HepG2 (cell line): ENCODE measurements around the gene LDB3. TPM values are rescaled to one million over a fixed set of nuclear protein-coding genes. Genes with fewer than 3 reads are reported as not detected.

Source experiments
- ATAC-seq: fragments of 200-7000 bp; cut with Tn5 transposase; 3 replicates; pipeline ENCODE4 v1.9.1; 2020; ENCODE audit warnings: mild to moderate bottlenecking, moderate library complexity
- BruUV-seq: library from RNA; stranded (reverse); fragments of 400-500 nt; replicated peaks from 2 replicates; lab custom pipeline; 2021; lab: Mats Ljungman, UMichigan
- CTCF ChIA-PET: fragments of 300-600 bp; formaldehyde crosslinking; extraction: SDS; loops from one replicate; lab custom pipeline; 2021; ENCODE audit warnings: low total read pairs, inconsistent platforms, low intra/inter-chr PET ratio; lab: Yijun Ruan, JAX
- POLR2A ChIA-PET: fragments of 350-600 bp; sonication (Branson Sonifier 250); formaldehyde crosslinking; loops from one replicate; lab custom pipeline; 2020; ENCODE audit warnings: antibody characterized with exemption, inconsistent platforms; lab: Yijun Ruan, JAX
- DNase-seq: peaks from one replicate; pipeline ENCODE4 v3.0.0-alpha.2; 2015; ENCODE audit warnings: low spot score
- FAIRE-seq: peaks from 3 replicates; lab custom pipeline; 2011; peaks lifted over from hg19 to GRCh38; lab: Jason Lieb, UNC
- H2AFZ ChIP-seq: one replicate; pipeline ENCODE4 v1.6.1; 2011; ENCODE audit warnings: low read length, inconsistent platforms
- H3K27ac ChIP-seq: fragments of 300-600 bp; 3 replicates; pipeline ENCODE4 v1.8.0; 2011; ENCODE audit warnings: mixed run types, mild to moderate bottlenecking, mixed read lengths, low read length, inconsistent platforms; ENCODE audit not compliant: insufficient read depth; ENCODE audit errors: extremely low read length
- H3K27me3 ChIP-seq, 2 experiments: fragments of 200-600 bp in 1 of 2; 2 replicates in 1 of 2; 3 replicates in 1 of 2; pipeline versions ENCODE4 v1.6.0 to v1.8.0; 2011; ENCODE audit warnings: low read length in 2 of 2, mild to moderate bottlenecking in 2 of 2, moderate library complexity in 2 of 2, inconsistent platforms in 1 of 2; ENCODE audit not compliant: insufficient read depth in 2 of 2, control insufficient read depth in 1 of 2
- H3K36me3 ChIP-seq, 2 experiments: fragments of 200-600 bp in 1 of 2; replicated peaks in 1 of 2; 2 replicates in 1 of 2; 3 replicates in 1 of 2; pipeline versions ENCODE4 v1.5.1 to v1.8.0; 2011; ENCODE audit warnings: low read length in 2 of 2, inconsistent platforms in 1 of 2; ENCODE audit not compliant: insufficient read depth in 2 of 2, control insufficient read depth in 1 of 2
- H3K4me1 ChIP-seq: 2 replicates; pipeline ENCODE4 v1.5.1; 2012; ENCODE audit warnings: low read length, inconsistent platforms; ENCODE audit not compliant: insufficient read depth
- H3K4me2 ChIP-seq: 2 replicates; pipeline ENCODE4 v1.6.0; 2011; ENCODE audit warnings: low read depth, low read length, inconsistent platforms
- H3K4me3 ChIP-seq, 3 experiments: fragments of 200-600 bp in 1 of 3; sonication (generic), shearing (Covaris generic) in 1 of 3; replicated peaks in 1 of 3; 2 replicates each; pipeline ENCODE4 v1.5.1; 2011 to 2016; ENCODE audit warnings: low read length in 3 of 3, inconsistent platforms in 2 of 3, low read depth in 2 of 3, mild to moderate bottlenecking in 2 of 3, control low read depth in 1 of 3, mixed read lengths in 1 of 3; ENCODE audit not compliant: insufficient read depth in 1 of 3
- H3K79me2 ChIP-seq: one replicate; pipeline ENCODE4 v1.6.1; 2011; ENCODE audit warnings: low read length, inconsistent platforms; ENCODE audit not compliant: insufficient read depth
- H3K9ac ChIP-seq: 2 replicates; pipeline ENCODE4 v1.6.0; 2011; ENCODE audit warnings: mild to moderate bottlenecking, low read depth, low read length, inconsistent platforms; ENCODE audit not compliant: insufficient read depth
- H3K9me3 ChIP-seq: 2 replicates; pipeline ENCODE4 v1.5.1; 2012; ENCODE audit warnings: mild to moderate bottlenecking, low read length
- H4K20me1 ChIP-seq: 2 replicates; pipeline ENCODE4 v1.6.0; 2011; ENCODE audit warnings: inconsistent platforms, mild to moderate bottlenecking, low read length, moderate library complexity; ENCODE audit not compliant: insufficient read depth
- BHLHE40 ChIP-seq: IDR thresholded peaks from 2 replicates; pipeline ENCODE4 v1.6.1; 2011; ENCODE audit warnings: low read length, improper control_type of control experiment
- CCAR2 ChIP-seq: fragments of 200-400 bp; formaldehyde crosslinking; optimal IDR thresholded peaks from 2 replicates; pipeline ENCODE3; 2018; ENCODE audit warnings: low read depth, mild to moderate bottlenecking, low read length, moderate library complexity
- EHMT2 ChIP-seq: fragments of 200-600 bp; sonication (generic); IDR thresholded peaks from 2 replicates; pipeline ENCODE4 v1.7.0; 2017; ENCODE audit warnings: antibody characterized with exemption, low read depth, low read length, borderline replicate concordance
- IKZF4 ChIP-seq: sonication (generic); formaldehyde crosslinking; IDR thresholded peaks from 2 replicates; pipeline ENCODE4 v1.5.1; 2020; ENCODE audit warnings: borderline replicate concordance, mild to moderate bottlenecking, low read depth, missing genetic modification reagents; ENCODE audit errors: not compliant biosample characterization
- IRX3 ChIP-seq: sonication (generic); formaldehyde crosslinking; IDR thresholded peaks from 2 replicates; pipeline ENCODE4 v1.8.1; 2023; ENCODE audit warnings: mild to moderate bottlenecking, low read depth, missing genetic modification reagents, borderline replicate concordance
- KAT8 ChIP-seq: IDR thresholded peaks from 2 replicates; pipeline ENCODE4 v1.6.1; 2016; ENCODE audit warnings: missing genetic modification reagents, missing compliant biosample characterization
- NPAS2 ChIP-seq: sonication (generic); formaldehyde crosslinking; IDR thresholded peaks from 2 replicates; pipeline ENCODE4 v1.8.0; 2022; ENCODE audit warnings: mild to moderate bottlenecking, missing genetic modification reagents, borderline replicate concordance
- REL ChIP-seq: sonication (generic); formaldehyde crosslinking; conservative IDR thresholded peaks from 2 replicates; pipeline ENCODE4 v1.8.0; 2022; ENCODE audit warnings: mild to moderate bottlenecking, missing genetic modification reagents, moderate library complexity
- RFX5 ChIP-seq: IDR thresholded peaks from 2 replicates; pipeline ENCODE4 v1.6.1; 2011; ENCODE audit warnings: low read depth, low read length, improper control_type of control experiment
- SMARCE1 ChIP-seq: fragments of 450-650 bp; IDR thresholded peaks from 2 replicates; pipeline ENCODE4 v1.6.1; 2017; ENCODE audit warnings: borderline replicate concordance
- ZNF101 ChIP-seq: sonication (generic); formaldehyde crosslinking; IDR thresholded peaks from 2 replicates; pipeline ENCODE4 v1.4.0; 2020; ENCODE audit warnings: mild to moderate bottlenecking, low read depth, missing genetic modification reagents, borderline replicate concordance
- ZNF367 ChIP-seq: sonication (generic); formaldehyde crosslinking; IDR thresholded peaks from 2 replicates; pipeline ENCODE4 v1.4.0; 2020; ENCODE audit warnings: missing genetic modification reagents, borderline replicate concordance
- ZNF713 ChIP-seq: sonication (generic); formaldehyde crosslinking; IDR thresholded peaks from 2 replicates; pipeline ENCODE4 v1.4.0; 2020; ENCODE audit warnings: mild to moderate bottlenecking, missing genetic modification reagents
- WGBS: methylation state at CpG from one replicate; pipeline ENCODE4 v1.1.6; 2017; ENCODE audit warnings: low lambda C conversion rate; 5-methylcytosine and 5-hydroxymethylcytosine counted together
- in situ Hi-C: cut with HindIII; loops from 2 replicates; pipeline ENCODE4 v1.10.0; 2017; ENCODE audit warnings: low pct_unique_long_range_greater_than_20kb; ENCODE audit not compliant: extremely low pct_ligation_motif_present
- intact Hi-C: fragments of 100-400 bp; cut with micrococcal nuclease; formaldehyde crosslinking; loops from one replicate; pipeline ENCODE4 v1.10.0; 2022; ENCODE audit not compliant: unreplicated experiment
- polyA plus RNA-seq, 8 experiments: library from polyadenylated mRNA; depleted of rRNA in 3 of 8; stranded (reverse) in 7 of 8; unstranded in 1 of 8; fragments of >200 nt; fragmentation: Illumina TruSeq in 4 of 8; extraction: Trizol in 4 of 8; gene quantifications; 2 replicates each; pipeline versions ENCODE4 v1.2.1 to v1.2.3, GENCODE V29; 2011 to 2016; ENCODE audit warnings: low read depth in 4 of 8, missing spikeins in 1 of 8, mixed read lengths in 1 of 8; ENCODE audit not compliant: insufficient read depth in 1 of 8
- total RNA-seq, 5 experiments: library from RNA; depleted of rRNA; stranded (reverse); fragments of >200 nt; fragmentation: Illumina TruSeq; extraction: Trizol; gene quantifications; 2 replicates each; pipeline ENCODE4 v1.2.3, GENCODE V29; 2016; ENCODE audit warnings: low read depth in 1 of 5
- TF ChIP-seq, protein P1 (sequence below): sonication (generic); formaldehyde crosslinking; IDR thresholded peaks from 2 replicates; pipeline ENCODE4 v1.4.0; 2020; ENCODE audit warnings: missing genetic modification reagents, low read depth, mild to moderate bottlenecking, borderline replicate concordance
- TF ChIP-seq, protein P2 (sequence below): sonication (generic); formaldehyde crosslinking; IDR thresholded peaks from 2 replicates; pipeline ENCODE4 v1.4.0; 2020; ENCODE audit warnings: missing genetic modification reagents
- TF ChIP-seq, protein P3 (sequence below): sonication (generic); formaldehyde crosslinking; IDR thresholded peaks from 2 replicates; pipeline ENCODE4 v1.4.0; 2020; ENCODE audit warnings: missing genetic modification reagents, mild to moderate bottlenecking, borderline replicate concordance
- TF ChIP-seq, protein P4 (sequence below): sonication (generic); formaldehyde crosslinking; IDR thresholded peaks from 2 replicates; pipeline ENCODE4 v1.4.0; 2020; ENCODE audit warnings: missing genetic modification reagents

LDB3 gene
- total and polyA plus RNA-seq, 2 of the 13 experiments (the other 11 are each of a cell fraction or from before 2014, with no cell fraction given), result not detected

DNA sequence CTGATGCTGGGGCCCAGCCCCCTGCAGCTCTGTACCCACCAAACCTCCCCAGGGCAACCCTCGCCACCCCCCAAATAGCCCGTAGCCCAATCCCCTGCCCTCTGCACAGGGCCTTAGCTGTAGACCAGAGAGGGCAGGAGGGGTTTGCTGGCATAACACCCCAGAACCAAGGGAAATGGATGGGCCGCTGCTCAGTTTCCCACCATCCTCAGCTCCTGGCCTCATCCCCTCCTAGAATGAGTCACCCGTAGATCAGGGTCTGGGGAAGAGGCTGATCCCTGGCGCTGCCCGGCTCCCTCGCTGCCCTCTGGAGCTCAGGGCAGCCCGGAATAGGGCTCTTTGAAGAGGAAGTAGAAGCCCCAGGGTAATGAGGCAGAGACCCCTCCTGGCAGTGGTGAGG is 31.2 kb downstream of the LDB3 start (continued):
- TF ChIP-seq, protein P1, sequence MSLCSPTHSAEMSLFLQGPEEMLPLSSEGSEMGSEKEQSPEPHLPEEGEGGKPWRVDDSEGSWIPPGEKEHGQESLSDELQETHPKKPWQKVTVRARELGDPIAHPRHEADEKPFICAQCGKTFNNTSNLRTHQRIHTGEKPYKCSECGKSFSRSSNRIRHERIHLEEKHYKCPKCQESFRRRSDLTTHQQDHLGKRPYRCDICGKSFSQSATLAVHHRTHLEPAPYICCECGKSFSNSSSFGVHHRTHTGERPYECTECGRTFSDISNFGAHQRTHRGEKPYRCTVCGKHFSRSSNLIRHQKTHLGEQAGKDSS (CRISPR knock-in tag), result no peak

DNA sequence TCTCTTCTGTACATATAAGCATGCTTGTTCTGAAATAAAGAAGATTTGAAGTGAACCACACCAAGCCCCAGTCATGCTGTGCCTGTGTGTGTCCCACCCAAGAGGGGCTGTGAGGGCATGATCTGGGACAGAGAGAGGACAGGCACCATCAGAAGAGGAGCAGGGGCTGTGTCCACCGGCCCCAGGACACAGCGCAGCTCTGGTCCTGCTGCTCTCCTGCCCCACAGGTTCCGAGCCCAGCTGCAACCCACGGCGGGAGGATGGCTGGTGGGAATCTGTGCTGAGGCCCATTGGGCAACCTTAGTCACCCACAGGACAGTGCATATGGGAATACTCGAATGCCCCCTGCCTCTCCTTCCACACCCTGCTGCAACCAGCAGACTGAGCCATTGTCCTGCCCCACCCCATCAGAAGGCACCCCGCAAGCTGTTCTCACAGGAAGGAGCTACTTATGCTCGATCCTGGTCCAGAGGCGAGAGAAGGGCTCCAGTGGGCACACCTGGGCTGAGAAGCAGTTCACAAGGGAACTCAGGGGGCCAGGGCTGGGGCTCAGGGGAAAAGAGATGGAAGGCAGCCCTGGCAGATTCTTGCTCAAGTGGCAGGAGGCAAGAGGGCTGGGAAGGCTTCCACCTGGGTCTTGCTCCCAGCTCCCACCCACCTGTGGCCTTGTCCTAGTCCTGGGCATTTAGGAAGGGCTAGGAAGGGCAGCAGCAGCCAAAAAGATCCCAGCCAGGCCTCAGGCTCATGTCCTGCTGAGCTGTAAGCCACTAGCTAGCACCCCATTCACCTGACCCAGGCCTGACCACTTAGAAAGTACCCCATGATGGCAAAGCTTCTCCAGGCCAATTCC is 31.9 kb downstream of the LDB3 start:
- FAIRE-seq (no peak), DNase-seq (no peak), ATAC-seq (no peak)
- no peaks in the 10 kb centered on the region for H3K9me3 ChIP-seq
- no peaks in the 10 kb centered on the region for H3K36me3 ChIP-seq
- H3K79me2 ChIP-seq, result no peaks in the 10 kb centered on the region
- H3K4me2 ChIP-seq, result no peak overlapping the region
- BruUV-seq, result no TSS peak
- intact Hi-C loops (no loop called here), in situ Hi-C loops (loop anchor here (5.0 kb wide), 1 partner anchor 202 kb away; no protein-coding TSS in a partner anchor)
- H2AFZ ChIP-seq, result no peak overlapping the region
- WGBS, result 61% methylated on average over 3 of the region's 9 CpGs
- peaks cover 4 to 32% of the 10 kb centered on the region in 2 experiments; a peak in 3 of 5 replicates for H3K27me3 ChIP-seq
- H3K9ac ChIP-seq, result no peak overlapping the region
- H4K20me1 ChIP-seq, result no peaks in the 10 kb centered on the region
- POLR2A ChIA-PET, result no interaction called here
- CTCF ChIA-PET, result no interaction called here
- no peaks in the 10 kb centered on the region for H3K4me1 ChIP-seq
- no peak overlapping the region for H3K4me3 ChIP-seq
- H3K27ac ChIP-seq, result no peak overlapping the region
- TF ChIP-seq EHMT2 (no peak), KAT8 (CRISPR knock-in tag) (no peak), NPAS2 (CRISPR knock-in tag) (no peak), ZNF713 (CRISPR knock-in tag) (no peak), ZNF101 (CRISPR knock-in tag) (no peak), IRX3 (CRISPR knock-in tag) (no peak), RFX5 (no peak), IKZF4 (no peak), REL (CRISPR knock-in tag) (no peak), BHLHE40 (no peak), ZNF367 (CRISPR knock-in tag) (no peak), SMARCE1 (no peak), CCAR2 (no peak)
- TF ChIP-seq, protein P2, sequence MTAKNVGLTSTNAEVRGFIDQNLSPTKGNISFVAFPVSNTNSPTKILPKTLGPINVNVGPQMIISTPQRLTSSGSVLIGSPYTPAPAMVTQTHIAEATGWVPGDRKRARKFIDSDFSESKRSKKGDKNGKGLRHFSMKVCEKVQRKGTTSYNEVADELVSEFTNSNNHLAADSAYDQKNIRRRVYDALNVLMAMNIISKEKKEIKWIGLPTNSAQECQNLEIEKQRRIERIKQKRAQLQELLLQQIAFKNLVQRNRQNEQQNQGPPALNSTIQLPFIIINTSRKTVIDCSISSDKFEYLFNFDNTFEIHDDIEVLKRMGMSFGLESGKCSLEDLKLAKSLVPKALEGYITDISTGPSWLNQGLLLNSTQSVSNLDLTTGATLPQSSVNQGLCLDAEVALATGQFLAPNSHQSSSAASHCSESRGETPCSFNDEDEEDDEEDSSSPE (CRISPR knock-in tag), result no peak
- TF ChIP-seq, protein P3, sequence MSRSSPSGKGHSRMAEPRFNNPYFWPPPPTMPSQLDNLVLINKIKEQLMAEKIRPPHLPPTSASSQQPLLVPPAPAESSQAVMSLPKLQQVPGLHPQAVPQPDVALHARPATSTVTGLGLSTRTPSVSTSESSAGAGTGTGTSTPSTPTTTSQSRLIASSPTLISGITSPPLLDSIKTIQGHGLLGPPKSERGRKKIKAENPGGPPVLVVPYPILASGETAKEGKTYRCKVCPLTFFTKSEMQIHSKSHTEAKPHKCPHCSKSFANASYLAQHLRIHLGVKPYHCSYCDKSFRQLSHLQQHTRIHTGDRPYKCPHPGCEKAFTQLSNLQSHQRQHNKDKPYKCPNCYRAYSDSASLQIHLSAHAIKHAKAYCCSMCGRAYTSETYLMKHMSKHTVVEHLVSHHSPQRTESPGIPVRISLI (CRISPR knock-in tag), result no peak
- TF ChIP-seq, protein P4, sequence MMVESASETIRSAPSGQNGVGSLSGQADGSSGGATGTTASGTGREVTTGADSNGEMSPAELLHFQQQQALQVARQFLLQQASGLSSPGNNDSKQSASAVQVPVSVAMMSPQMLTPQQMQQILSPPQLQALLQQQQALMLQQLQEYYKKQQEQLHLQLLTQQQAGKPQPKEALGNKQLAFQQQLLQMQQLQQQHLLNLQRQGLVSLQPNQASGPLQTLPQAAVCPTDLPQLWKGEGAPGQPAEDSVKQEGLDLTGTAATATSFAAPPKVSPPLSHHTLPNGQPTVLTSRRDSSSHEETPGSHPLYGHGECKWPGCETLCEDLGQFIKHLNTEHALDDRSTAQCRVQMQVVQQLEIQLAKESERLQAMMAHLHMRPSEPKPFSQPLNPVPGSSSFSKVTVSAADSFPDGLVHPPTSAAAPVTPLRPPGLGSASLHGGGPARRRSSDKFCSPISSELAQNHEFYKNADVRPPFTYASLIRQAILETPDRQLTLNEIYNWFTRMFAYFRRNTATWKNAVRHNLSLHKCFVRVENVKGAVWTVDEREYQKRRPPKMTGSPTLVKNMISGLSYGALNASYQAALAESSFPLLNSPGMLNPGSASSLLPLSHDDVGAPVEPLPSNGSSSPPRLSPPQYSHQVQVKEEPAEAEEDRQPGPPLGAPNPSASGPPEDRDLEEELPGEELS, result no peak
